GM19239 (cell line): Measurements from ENCODE around the gene KCNG4.

Experiments
- DNase-seq: peaks from one replicate; pipeline ENCODE4 v3.0.0; 2011; ENCODE audit warnings: low spot score; ENCODE audit not compliant: insufficient read length
- FAIRE-seq: peaks from 2 replicates; lab custom pipeline; 2011; peaks lifted over from hg19 to GRCh38; lab: Jason Lieb, UNC

The KCNG4 gene, protein sequence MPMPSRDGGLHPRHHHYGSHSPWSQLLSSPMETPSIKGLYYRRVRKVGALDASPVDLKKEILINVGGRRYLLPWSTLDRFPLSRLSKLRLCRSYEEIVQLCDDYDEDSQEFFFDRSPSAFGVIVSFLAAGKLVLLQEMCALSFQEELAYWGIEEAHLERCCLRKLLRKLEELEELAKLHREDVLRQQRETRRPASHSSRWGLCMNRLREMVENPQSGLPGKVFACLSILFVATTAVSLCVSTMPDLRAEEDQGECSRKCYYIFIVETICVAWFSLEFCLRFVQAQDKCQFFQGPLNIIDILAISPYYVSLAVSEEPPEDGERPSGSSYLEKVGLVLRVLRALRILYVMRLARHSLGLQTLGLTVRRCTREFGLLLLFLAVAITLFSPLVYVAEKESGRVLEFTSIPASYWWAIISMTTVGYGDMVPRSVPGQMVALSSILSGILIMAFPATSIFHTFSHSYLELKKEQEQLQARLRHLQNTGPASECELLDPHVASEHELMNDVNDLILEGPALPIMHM

DNA sequence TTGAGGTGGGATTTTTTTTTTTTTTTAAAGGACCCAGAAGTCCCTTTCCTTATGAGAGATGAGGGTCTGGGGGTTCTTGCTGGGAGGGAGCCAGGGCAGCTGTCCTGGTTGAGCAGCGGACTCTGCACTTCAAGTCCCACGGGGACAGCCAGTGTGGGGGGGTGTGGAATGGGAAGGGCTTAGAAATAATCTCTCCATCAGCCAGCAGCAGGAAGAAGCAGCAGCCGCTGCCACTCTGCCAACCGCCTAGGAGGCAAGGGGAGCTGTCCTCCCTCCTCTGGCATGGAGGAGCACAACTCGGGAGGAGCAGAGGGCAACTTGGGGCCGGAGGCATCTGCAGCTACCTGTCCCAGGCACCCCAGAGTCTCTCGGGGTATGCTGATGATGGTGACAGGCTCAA is at the start of gene KCNG4:
KCNG4 (minus strand) TSS at position 104 of the 400 bp plus-strand sequence. CDS start 2,527 bp downstream, outside the sequence.
- DNase-seq = no peak
- no peak for FAIRE-seq

DNA sequence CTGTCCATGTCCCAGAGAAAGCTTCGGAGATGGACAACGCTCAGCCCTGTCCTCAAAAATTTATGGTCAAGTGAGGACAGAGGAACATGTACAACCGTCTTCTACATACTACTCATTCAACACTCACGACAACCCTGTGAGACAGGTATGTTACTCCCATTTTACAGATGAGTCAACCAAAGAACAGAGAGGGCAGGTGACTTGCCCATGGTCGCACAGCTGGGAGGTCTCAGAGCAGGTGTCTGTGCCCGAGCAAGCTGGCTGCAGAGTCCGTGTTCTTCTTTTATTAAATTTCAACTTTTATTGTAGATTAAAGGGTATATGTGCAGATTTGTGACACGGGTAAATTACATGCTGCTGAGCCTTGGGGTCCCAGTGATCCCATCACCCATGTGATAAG is 49.1 kb upstream of the KCNG4 start:
- FAIRE-seq (no peak), DNase-seq (no peak)

DNA sequence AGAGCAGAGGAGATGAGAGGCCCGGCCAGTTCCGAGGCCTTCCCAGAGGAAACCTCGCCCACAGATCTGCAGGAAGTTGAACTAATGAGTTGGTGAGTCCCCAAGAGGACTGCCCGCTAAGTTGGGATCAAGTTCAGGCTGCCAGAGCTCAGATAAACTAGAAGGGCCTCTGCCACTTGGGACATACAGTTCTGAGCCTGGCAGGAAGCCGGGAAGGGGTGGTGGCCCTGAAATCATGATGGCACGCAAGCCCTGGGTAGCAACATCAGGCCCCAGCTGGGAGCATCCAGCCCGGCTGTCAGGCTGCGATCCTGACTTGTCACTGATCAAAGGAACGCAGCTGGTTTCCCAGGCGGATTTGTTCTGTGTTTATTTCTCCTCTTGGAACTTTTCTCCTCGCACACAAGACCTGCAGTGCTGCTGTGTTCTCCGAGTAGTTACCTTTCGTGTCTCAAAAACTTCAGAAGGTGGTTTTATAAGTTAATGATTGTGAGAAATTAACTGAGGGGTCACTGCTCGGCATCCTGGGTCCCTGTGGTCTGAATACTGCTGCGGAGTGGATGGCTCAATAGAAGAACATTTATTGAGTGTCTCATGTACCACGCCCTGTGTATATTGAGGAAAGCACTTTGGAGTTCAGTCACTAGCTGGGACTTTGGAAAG is 46.9 kb upstream of the KCNG4 start:
- FAIRE-seq (no peak), DNase-seq (no peak)

DNA sequence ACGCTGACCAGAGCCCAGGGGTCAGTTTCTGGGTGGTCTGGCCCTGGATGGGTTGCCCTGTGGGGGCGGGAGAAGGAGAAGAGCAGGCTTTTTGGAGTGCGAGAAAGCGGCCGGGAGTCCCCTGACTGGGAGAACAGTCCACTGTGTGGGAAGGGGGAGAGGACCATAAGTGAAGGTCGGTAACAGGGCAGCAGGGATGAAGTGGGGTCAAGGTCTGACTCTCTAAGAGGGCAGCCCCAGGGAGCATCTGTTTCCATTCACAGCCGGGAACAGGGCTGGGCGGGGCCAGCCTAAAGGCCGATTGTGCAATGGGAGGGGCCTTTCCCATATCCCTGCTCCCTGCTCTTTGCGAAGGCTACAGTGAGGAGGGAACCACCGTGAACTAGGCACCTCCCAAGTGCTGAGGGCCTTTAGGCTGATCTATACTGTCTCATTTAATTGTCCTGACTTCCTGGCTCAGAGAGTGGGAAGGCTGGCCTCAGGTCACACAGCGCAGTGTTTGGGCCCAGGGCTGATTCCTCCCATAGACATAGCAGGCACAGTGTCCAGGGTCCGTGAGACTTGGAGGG is 44.4 kb upstream of the KCNG4 start:
- FAIRE-seq (no peak), DNase-seq (no peak)

DNA sequence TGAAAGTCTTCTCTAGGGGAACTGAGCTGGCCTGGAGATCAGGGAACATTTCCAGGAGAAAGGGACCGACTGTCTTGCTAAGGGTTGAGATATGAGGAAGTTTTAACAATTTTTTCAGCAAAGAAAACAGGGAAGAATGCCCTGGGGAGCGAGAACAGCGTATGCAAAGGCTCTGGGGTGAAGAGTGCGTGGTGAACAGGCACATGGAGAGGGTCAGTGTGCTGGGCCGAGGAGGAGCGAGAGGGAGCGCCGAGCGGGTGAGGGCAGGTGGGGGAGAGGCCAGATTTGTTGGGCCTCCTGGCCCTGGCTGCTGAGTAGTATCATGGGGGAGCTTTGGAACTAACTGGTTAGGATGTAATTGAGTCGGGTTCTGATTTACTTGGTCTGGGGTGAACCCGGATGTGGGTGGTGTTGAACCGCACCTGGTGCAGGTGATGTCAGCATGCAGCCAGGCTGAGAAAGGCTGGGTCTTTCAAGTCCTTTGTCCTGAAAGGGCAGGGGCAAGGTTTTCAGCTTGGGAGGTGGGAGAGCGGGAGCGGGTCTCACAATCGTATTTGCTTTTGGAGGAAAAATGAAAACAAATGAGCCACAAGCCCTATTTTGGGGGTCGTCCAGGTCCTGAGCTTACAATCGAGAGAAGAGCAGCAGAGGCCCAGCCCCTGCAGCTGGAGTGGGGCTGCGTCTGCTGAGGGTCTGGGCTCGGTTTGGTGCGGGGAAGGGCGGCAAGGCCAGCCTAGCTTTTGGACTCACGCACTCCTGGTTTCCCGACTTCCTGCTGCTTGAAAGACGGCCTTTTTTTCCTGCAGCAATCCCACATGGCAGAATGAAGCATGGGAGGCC is 43.7 kb upstream of the KCNG4 start:
- no peak for FAIRE-seq
- no peak for DNase-seq

DNA sequence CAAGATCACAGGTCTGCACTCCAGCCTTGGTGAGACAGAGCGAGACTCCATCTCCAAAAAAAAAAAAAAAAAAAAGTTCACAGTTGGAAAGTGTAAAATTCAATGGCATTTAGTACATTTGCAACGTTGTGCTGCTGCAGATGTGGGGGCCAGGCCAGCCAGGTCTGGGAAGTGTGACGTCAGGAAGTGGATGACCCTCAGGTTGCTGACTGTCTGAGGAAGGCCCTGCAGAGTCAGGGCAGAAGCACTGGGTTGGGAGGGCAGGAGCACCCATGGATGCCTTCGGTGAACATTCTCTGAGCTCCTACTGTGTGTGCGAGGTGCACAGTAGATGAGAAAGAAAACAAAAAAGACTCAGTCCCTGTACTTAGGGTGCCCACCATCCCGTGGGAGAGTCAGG is 42.7 kb upstream of the KCNG4 start:
- DNase-seq (no peak), FAIRE-seq (no peak)

DNA sequence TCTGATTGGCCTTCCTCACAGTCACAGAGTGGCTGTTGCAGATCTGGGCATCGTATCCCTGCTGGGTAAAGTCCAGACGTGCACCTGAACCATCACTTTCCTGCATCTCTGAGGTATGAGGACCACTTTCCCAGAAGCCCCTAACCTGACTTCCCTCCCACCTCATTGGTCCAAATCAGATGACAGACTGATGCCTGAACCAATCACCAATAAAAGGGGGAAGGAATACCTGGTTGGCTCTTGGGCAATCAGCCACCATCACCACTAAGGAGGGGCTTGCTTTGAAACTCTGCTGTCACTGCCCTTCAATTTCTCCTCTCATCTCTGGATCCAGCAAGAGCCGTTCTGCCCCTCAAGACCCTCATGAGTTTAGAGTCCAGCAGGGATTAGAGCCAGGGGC is 41.3 kb upstream of the KCNG4 start:
- DNase-seq (no peak), FAIRE-seq (no peak)

DNA sequence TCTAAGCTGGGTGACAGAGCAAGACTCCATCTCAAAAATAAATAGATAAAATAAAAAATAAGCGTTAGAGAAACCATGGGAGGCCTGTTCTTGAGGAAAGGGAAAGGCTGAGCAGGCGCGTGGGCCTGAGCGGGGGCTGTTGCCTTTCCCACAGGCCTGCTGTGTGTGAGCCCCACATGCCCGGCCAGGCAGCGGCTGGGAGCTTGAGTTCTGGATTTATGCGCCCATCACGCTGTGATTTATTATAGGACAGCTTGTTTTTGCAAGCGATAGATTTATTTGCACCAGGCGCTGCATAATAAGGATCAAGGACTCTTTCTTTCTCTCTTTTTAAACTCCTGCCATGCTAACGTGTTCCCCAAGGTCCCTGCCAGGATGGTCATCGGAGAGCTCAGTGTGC is 40.1 kb upstream of the KCNG4 start:
- no peak for DNase-seq
- no peak for FAIRE-seq

DNA sequence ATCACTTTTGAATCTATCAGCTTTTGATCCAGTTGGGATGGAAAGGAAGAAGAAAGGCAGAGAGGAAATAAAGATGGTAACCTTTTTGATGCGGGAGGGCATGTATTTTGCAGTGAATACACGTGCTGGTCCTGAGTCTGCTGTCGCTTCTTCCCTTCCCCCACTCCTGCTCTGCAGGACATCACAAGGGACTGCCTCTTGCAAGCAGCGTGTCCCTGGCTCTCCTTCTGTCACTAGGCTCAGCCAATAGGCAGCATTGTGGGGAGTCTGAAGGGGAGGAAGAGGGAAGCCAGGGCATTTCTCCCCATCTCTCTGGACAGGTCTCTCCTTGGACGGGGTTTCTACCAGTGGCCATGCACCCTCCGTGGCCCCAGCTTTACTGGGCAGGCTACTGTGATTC is 39.2 kb upstream of the KCNG4 start:
- FAIRE-seq (no peak), DNase-seq (no peak)

DNA sequence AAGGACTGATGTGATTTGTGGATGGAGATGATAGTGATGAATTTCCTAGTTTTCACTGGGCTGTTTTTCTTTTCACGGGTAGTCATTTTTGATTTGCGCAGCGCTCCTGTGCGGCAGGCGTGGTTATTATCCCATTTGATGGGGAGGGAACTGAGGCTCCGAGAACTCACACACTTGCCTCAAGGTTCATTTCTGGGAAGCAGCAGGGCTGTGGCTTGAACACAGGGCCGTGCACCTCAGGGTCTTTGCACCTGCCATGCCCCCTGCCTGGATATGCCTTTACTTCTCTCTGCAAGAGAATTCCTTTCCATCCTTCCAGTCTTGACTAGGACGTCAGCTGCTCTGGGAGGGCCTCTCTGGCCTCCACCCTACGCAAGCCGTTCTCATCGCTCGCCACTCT is 38.5 kb upstream of the KCNG4 start:
- FAIRE-seq = no peak
- no peak for DNase-seq

DNA sequence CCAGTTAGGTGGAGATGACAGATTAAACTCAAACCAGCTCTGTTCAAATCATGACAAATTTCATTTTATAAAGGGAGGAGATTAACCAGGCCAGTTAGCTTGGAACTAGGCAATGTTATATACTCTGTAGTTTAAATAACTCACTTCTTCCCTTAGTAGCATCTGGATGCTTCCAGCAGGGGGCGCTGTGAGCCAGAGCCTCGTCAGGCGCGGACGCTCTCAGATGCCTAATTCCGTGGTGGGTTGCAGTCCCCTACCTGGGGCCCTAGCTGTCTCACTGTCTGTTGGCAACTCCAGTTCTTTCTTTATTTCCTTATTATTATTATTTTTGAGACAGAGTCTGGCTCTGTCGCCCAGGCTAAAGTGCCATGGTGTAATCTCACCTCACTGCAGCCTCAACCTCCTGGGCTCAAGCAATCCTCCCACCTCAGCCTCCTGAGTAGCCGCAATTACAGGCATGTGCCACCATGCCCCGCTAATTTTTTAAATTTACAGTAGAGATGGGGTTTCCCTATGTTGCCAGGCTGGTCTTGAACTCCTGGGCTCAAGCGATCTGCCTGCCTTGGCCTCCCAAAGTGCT is 37.5 kb upstream of the KCNG4 start:
- DNase-seq (peak; percentile 42), FAIRE-seq (peak; percentile 83)

DNA sequence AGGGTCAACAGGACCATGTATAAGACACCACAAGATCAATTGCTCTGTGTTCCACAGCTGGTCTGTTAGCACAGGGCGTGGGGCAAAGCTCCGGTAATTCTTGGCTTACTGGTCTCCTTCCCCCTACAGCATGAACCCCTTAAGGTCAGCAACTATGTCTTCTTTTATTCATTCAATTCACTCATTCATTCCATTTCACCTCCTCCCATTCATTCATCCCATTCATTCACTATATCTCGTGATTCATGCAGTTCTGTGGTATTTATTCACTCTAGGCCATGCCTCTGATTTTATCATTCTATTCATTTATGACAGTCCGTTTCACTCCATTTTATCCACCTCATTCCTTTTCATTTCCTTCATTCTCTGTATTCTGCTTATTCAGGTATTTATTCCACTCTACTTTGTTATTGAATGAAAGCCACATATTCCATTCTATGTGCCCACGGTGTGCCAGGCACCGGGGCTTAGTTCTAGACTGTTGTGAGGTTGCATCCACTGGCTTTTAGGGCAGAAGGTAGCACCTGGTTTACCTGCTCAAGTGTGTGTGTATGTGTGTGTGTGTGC is 35.9 kb upstream of the KCNG4 start:
- no peak for FAIRE-seq

DNA sequence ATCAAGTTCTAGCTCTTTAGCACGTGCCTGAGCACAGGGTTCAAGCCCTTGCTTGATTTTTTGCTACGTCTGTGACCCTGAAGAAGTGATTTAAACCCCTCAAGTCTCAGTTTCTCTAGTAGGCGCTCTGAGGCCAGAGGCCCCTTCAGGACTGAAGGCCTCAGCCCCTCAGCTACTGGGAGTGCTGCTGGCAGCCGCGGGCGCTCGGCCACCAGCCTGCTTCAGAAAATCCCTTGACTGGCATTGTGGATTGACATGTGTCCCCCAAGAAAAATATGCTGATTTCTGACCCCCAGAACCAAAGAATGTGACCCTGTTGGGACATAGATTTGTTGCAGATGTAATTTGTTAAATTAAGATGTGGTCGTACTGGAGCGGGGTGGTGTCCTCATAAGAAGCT is 34.7 kb upstream of the KCNG4 start:
- FAIRE-seq = no peak
- no peak for DNase-seq

More for the DNA sequence above, 35.9 kb upstream of the KCNG4 start:
- DNase-seq = no peak

DNA sequence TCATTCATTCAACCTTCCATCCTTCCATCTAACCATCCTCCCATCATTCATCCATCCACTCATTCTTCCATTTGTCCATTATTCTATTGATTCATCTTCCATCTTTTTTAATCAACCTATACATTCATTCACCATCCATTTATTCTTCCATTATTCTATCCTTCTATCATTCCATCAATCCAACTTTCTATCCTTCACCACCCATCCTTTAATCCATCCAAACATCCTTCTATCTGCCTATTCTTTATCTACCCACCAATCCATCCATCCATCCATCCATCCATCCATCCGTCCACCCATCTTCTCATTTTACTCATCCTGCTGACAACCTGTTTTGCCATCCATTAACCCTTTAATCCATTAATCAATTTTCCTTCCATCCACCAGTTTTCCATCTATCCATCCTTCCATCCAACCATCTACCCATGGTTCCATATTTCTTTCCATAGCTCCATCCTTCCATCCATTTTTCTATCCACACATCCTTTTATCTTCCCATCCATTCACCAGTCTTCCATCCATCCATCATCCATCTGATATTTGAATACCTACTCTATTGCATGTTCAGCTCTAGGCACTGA is 33.0 kb upstream of the KCNG4 start:
- no peak for DNase-seq
- no peak for FAIRE-seq

DNA sequence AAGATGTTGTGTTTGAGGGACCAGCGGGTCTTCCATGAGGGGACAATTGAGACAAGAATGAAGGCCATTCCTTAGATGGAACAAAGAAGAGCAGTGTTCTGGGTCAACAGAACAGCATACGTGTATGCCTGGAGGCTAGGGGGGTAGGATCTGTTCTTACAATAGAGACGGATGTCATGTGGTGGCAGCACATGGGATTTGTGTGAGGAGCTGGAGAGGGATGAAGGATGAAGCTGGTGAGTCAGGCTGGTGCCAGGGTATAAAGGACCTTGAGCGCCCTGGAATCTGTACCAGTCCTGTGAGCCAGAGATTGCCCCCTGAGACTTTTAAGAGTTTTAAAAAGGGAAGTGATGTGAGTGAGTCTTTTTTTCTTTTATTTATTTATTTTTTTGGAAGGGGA is 32.1 kb upstream of the KCNG4 start:
- DNase-seq (no peak), FAIRE-seq (no peak)

DNA sequence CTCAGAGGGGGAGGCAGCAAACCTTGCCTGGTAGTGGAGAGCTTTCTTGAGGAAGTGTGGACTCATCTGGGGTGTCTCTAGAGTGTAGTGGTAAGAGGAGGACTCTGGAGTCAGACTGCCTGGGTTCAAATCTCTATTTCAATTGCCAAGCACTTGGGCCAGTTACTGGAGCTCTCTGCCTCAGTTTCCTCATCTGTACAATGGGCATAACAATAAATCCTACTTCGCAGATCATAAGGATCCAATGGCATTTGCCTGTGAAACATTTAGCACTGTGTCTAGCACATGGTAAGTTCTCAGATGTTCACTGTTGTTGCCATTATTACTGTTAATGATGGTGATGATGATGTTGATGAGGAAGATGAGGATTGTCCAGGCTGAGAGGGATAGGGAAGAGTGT is 31.2 kb upstream of the KCNG4 start:
- no peak for FAIRE-seq
- DNase-seq = no peak

DNA sequence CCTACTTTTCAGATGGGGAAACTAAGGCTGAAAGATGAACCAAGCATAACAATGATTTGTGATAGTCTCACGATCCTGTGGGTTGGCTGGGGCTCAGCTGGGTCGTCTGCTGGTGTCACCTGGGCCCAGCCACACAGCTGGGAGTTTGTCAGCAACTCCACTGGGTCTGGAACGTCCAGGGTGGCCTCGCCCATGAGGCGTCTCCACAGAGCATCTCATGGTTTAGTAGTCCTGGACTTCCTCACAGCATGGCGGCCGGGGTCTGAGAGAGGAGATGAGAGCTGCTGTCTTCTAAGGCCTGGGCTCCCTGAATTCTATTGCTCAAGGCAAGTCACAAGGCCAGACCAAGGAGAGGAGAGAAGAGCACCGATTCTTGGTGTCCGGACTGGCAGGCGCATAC is 30.7 kb upstream of the KCNG4 start:
- DNase-seq (no peak), FAIRE-seq (no peak)

DNA sequence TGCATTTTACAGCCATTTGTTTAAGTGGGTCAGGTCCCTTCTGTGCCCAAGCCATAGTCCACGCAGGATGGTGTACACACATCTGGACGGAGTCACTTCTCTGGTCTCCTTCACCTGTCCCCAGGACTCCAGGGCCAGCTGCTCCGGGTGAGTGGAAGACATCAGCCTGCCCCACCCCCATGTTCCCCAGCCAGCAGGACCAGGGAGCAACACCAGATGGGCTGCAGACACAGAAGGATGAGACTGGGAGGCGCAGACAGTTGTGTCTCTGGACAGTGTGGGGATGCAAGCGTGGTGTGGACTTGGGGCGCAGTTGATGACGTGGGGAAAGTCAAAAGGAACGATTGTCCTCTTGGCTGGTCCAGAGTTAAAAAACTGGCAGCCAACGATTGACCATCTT is 30.3 kb upstream of the KCNG4 start:
- DNase-seq = no peak
- FAIRE-seq = no peak

DNA sequence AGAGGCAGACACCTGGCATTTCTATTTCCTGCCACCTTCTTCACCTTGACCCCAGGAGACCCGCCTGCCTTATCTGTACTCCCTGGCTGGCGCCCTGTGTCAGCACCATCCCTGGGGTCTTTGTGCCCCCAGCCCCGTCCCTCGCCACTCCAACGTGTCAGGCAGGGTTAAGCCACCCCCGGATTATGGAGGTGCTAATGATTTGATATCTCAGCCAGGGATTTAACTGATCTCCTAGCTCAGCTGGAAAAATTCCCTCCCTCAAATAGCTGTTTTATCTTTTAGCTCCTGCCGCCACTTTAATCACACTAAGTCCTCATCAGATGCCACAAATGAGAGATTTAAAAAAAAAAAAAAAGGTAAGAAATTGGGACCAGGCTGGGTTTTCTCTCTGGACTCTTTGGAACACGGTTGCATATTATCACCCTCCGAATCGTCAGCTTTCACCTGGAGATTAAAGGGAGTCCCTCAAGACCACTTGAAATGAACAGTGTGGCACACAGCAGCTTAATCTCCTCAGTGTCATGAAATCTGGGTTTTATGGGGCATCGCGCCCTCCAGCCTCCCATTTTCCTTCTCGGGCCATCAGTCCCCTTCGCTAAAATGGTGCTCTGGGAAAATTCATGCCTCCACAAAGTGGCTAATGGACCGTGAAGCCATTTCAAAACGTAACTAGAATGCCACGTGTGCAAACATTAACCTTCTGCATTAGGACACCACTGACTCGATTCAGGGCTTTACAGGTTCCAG is 28.7 kb upstream of the KCNG4 start:
- FAIRE-seq (no peak), DNase-seq (no peak)
